ENCODE data around the gene NR2F1. TPM values are rescaled to one million over a fixed set of nuclear protein-coding genes. Genes with fewer than 3 reads are reported as not detected.
"Not testable (repeated sequence)": the region's sequence is repeated elsewhere in the genome, so short reads cannot be mapped to it uniquely, and the experiment has no call there.

The NR2F1 gene
- total RNA-seq = 181 TPM

GRCh38 chr5:93582677-93583438, at the start of gene NR2F1:
Gene NR2F1 (plus strand): TSS chr5:93583222. CDS start chr5:93585024, 1,802 bp downstream.
- ATAC-seq (peak; percentile 84), DNase-seq (ENCODE audit: low spot score) (peak; percentile 91)
- intact Hi-C loops (cut with DNase I) = no loop called here

GRCh38 chr5:93545872-93546271, 37.1 kb upstream of the NR2F1 start:
- DNase-seq (ENCODE audit: low spot score) = no peak
- ATAC-seq = peak; percentile 61
- intact Hi-C loops (cut with DNase I) = no loop called here

GRCh38 chr5:93549594-93549993, 33.4 kb upstream of the NR2F1 start:
- ATAC-seq; intact Hi-C loops (cut with DNase I): not testable (repeated sequence)

GRCh38 chr5:93557021-93557604, 25.9 kb upstream of the NR2F1 start:
- intact Hi-C loops (cut with DNase I) = no loop called here
- no peak for DNase-seq (ENCODE audit: low spot score)
- ATAC-seq = no peak

More at GRCh38 chr5:93549594-93549993, 33.4 kb upstream of the NR2F1 start:
- DNase-seq (ENCODE audit: low spot score) = not testable (repeated sequence)

- ATAC-seq = no peak
- no peak for DNase-seq (ENCODE audit: low spot score)
- intact Hi-C loops (cut with DNase I) = no loop called here
Observed at GRCh38 chr5:93566091-93566490, 16.9 kb upstream of the NR2F1 start.

- intact Hi-C loops (cut with DNase I) = no loop called here
- DNase-seq (ENCODE audit: low spot score) (no peak), ATAC-seq (no peak)
Observed at GRCh38 chr5:93567424-93567823, 15.6 kb upstream of the NR2F1 start.

GRCh38 chr5:93569300-93570160, 13.5 kb upstream of the NR2F1 start:
- intact Hi-C loops (cut with DNase I) = no loop called here
- no peak for DNase-seq (ENCODE audit: low spot score)
- no peak for ATAC-seq

GRCh38 chr5:93570294-93571113, 12.5 kb upstream of the NR2F1 start:
- no peak for DNase-seq (ENCODE audit: low spot score)
- intact Hi-C loops (cut with DNase I) = no loop called here
- ATAC-seq = peak; percentile 24

- DNase-seq (ENCODE audit: low spot score) (no peak), ATAC-seq (no peak)
- intact Hi-C loops (cut with DNase I) = no loop called here
Observed at GRCh38 chr5:93571114-93571949, 11.7 kb upstream of the NR2F1 start.

GRCh38 chr5:93572101-93572607, 10.9 kb upstream of the NR2F1 start:
- DNase-seq (ENCODE audit: low spot score) (peak; percentile 64), ATAC-seq (peak; percentile 56)
- intact Hi-C loops (cut with DNase I) = no loop called here

- ATAC-seq = no peak
- DNase-seq (ENCODE audit: low spot score) = no peak
- intact Hi-C loops (cut with DNase I) = no loop called here
Observed at GRCh38 chr5:93572608-93573353, 10.2 kb upstream of the NR2F1 start.

- ATAC-seq (no peak), DNase-seq (ENCODE audit: low spot score) (no peak)
- intact Hi-C loops (cut with DNase I) = no loop called here
Observed at GRCh38 chr5:93573354-93574351, 9.4 kb upstream of the NR2F1 start.

- DNase-seq (ENCODE audit: low spot score) = no peak
- no peak for ATAC-seq
- intact Hi-C loops (cut with DNase I) = no loop called here
Observed at GRCh38 chr5:93574491-93575305, 8.3 kb upstream of the NR2F1 start.

- DNase-seq (ENCODE audit: low spot score) (no peak), ATAC-seq (no peak)
- intact Hi-C loops (cut with DNase I) = no loop called here
Observed at GRCh38 chr5:93575461-93576414, 7.3 kb upstream of the NR2F1 start.
